Chondrocyte (in vitro differentiated cells): ENCODE measurements around the gene PYGM. TPM values are rescaled to one million over a fixed set of nuclear protein-coding genes. Genes with fewer than 3 reads are reported as not detected.

Experiments used
- DNase-seq: peaks from one replicate; pipeline ENCODE4 v3.0.0; 2021; ENCODE audit warnings: mixed read lengths, low spot score
- H3K27ac Mint-ChIP-seq: one replicate; pipeline ENCODE4 v1.8.0; 2021; ENCODE audit warnings: mild to moderate bottlenecking, moderate library complexity, mixed read lengths; ENCODE audit not compliant: unreplicated experiment
- H3K27me3 Mint-ChIP-seq: 2 replicates; pipeline ENCODE4 v1.8.0; 2021; ENCODE audit warnings: low read depth, mixed read lengths
- H3K36me3 Mint-ChIP-seq: 2 replicates; pipeline ENCODE4 v1.8.0; 2021; ENCODE audit warnings: low read depth, mixed read lengths
- H3K4me1 Mint-ChIP-seq: 2 replicates; pipeline ENCODE4 v1.8.0; 2021; ENCODE audit warnings: low read depth, mild to moderate bottlenecking, mixed read lengths
- H3K4me3 Mint-ChIP-seq: one replicate; pipeline ENCODE4 v1.8.0; 2021; ENCODE audit warnings: mild to moderate bottlenecking, moderate library complexity, mixed read lengths; ENCODE audit not compliant: unreplicated experiment
- H3K9me3 Mint-ChIP-seq: 2 replicates; pipeline ENCODE4 v1.8.0; 2021; ENCODE audit warnings: low read depth, mixed read lengths
- total RNA-seq: library from RNA; stranded (reverse); gene quantifications from 3 replicates; pipeline ENCODE4 v1.2.1, GENCODE V29; 2021
- TF ChIP-seq, protein P1 (sequence below): fragments of 200-600 bp; sonication (generic); IDR thresholded peaks from 2 replicates; pipeline ENCODE4 v1.5.0; 2021; ENCODE audit warnings: antibody characterized with exemption, mild to moderate bottlenecking, moderate library complexity

Gene PYGM
- total RNA-seq, 1 donor from 2014 or later, result 1.6 TPM

DNA sequence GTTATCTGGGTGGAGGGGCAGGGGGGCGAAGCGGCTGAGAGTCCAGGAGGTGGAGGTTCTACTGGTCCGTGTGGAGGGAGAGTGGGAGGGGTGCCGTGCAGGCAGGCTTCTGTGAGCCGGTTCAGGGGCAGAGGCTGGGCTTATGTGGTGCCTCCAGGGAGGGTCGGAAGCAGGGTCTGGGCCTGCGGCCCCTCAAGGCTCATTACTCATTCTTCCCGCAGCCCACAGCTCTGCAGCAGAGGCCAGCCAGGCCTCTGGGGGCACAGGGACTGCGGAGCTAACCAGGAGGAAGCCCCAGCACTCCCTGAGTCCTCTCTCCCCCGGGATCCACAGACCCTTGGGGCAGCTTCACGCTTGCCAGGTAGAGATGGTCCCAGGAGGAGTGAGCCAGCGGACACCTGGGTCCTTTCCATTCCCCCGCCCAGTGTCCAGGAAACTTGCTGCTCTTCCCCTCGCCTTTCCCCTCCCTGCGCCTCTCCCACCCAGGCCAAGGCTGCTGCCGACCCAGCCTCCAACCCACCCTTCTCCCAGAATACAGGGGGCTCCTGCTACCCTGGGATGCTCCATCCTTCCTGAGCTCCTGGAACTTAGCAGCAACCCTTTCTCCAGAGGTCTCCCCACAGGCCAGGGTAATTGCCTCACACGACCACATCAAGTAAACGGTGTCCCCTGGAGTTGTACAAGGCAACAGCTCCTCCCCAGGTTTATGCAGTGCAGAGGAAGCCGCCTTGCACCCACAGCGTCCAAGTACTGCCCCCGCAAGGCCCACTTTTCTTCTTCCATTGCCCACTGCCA is 43.1 kb downstream of the PYGM start:
- TF ChIP-seq, protein P1, sequence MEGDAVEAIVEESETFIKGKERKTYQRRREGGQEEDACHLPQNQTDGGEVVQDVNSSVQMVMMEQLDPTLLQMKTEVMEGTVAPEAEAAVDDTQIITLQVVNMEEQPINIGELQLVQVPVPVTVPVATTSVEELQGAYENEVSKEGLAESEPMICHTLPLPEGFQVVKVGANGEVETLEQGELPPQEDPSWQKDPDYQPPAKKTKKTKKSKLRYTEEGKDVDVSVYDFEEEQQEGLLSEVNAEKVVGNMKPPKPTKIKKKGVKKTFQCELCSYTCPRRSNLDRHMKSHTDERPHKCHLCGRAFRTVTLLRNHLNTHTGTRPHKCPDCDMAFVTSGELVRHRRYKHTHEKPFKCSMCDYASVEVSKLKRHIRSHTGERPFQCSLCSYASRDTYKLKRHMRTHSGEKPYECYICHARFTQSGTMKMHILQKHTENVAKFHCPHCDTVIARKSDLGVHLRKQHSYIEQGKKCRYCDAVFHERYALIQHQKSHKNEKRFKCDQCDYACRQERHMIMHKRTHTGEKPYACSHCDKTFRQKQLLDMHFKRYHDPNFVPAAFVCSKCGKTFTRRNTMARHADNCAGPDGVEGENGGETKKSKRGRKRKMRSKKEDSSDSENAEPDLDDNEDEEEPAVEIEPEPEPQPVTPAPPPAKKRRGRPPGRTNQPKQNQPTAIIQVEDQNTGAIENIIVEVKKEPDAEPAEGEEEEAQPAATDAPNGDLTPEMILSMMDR, result no peak
- H3K9me3 Mint-ChIP-seq, result no peaks in the 10 kb centered on the region
- no peak overlapping the region for H3K4me3 Mint-ChIP-seq
- H3K36me3 Mint-ChIP-seq, result no peaks in the 10 kb centered on the region
- peak; percentile 65 for DNase-seq
- no peak overlapping the region for H3K27ac Mint-ChIP-seq
- no peaks in the 10 kb centered on the region for H3K4me1 Mint-ChIP-seq
- H3K27me3 Mint-ChIP-seq, result peaks cover 77% of the 10 kb centered on the region

DNA sequence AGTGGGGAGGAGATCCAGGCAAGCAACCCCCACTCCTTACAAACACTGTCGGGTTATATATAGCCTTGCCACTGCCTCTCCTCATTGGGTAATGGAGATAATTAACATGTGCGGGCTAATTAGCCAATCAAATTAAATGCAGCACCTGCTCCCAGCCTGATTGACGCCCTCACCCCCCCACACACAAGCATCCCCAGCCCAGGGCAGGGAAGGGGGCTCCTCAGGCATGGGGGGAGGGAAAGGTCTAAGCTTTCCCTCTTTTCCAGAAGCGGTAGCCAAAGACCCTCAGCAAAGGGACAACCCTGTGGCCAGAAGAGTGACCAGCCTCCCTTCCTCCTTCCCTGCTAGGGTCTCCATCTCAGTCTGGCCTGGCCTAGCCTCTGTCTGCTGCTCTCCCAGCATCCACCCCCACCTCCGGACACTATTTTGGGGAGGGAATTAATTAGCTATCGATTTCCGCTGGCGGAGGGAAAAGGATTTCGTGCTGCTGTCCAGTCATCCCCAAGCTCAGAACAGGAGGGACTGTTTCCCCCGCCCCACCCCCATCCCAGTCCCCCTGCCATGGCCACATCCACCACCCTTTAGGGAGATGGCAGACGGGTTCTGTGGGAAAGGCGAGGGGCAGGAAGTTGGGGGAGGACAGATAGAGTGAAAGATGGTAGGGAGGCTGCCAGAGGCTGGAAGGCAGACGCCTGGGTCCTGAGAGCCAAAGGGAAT is 43.9 kb downstream of the PYGM start:
- Mint-ChIP-seq H3K9me3 (no peaks in the 10 kb centered on the region), H3K36me3 (no peaks in the 10 kb centered on the region), H3K4me3 (no peak overlapping the region), H3K27ac (no peak overlapping the region), H3K4me1 (peaks cover 2% of the 10 kb centered on the region), H3K27me3 (peaks cover 72% of the 10 kb centered on the region)
- TF ChIP-seq, protein P1, result no peak
- DNase-seq, result no peak

DNA sequence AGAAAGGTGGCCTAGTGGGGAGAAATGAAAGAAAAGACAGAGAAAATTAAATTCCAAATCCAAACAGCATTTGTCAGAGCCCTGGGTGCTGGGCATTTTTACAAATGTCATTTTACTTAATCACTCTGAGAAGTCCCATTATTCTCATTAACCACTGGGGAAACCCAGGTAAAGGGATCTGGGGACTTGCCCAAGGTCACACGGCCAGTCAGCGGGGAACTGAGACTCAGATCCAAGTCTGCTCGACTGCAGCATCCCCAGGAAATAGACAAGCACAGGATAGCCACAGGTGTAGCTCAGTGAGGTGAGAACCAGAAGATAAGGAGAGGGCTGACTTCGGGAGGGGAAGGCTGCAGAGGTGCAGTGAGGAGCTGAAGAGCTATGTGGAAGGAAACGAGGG is 44.7 kb downstream of the PYGM start:
- Mint-ChIP-seq H3K4me3 (no peak overlapping the region), H3K27ac (no peak overlapping the region), H3K27me3 (peaks cover 67% of the 10 kb centered on the region)

DNA sequence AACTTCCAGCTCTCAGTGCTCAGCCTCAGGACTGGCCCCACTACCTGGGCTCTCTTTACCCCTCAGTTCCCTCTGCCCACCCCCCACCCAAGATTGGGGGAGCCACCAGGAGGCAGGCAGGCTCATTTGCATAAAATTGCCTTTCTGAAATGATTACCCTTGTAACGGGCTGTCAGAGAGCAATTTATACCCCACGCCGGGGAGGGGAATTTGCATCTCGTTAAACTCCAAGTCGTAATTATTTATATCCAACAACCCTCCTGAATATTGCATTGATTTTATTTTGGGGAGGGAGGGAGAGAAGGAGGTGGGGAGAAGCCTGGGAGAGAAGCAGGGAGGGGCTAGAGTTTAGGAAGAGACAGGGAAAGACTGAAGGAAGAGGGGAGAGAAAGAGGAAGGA is 45.1 kb downstream of the PYGM start:
- TF ChIP-seq, protein P1, result no peak

More for the DNA sequence above, 44.7 kb downstream of the PYGM start:
- DNase-seq, result no peak
- H3K9me3 Mint-ChIP-seq, result no peaks in the 10 kb centered on the region
- TF ChIP-seq, protein P1, result no peak
- H3K4me1 Mint-ChIP-seq, result peaks cover 10% of the 10 kb centered on the region
- H3K36me3 Mint-ChIP-seq, result no peaks in the 10 kb centered on the region

DNA sequence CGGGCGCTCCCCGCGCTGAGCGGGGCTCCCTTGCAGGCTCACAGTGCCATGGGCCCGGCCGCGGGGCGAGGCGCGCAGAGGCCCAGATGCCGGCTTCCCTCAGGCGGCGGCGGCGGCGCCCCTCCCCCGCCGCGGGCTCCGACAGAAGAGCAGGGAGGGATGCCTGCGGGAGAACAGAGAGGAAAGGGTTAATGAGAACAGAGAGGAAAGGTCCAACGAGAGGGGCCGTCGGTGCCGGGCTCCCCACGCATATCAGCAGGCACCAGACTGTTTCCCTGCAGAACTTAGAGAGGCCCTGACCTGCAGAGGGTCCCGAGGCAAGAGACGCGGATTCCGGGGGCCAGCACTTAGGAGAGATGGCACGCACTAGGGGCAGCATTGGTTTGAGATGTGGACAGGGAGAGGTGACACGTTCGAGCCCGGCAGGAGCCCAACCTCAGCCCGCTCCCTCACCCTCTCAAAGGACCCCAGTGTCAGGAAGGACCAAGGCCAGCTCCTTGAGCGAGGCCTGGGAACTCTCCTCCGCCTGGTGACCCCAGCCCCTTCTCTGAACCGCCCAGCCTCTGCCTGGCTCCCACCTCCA is 45.9 kb downstream of the PYGM start:
- H3K4me1 Mint-ChIP-seq, result peaks cover 11% of the 10 kb centered on the region
- peaks cover 57% of the 10 kb centered on the region for H3K27me3 Mint-ChIP-seq
- H3K4me3 Mint-ChIP-seq, result peak overlapping the region; percentile 28
- H3K36me3 Mint-ChIP-seq, result no peaks in the 10 kb centered on the region
- no peaks in the 10 kb centered on the region for H3K9me3 Mint-ChIP-seq
- DNase-seq, result peak; percentile 59
- TF ChIP-seq, protein P1, result no peak
- no peak overlapping the region for H3K27ac Mint-ChIP-seq

More for the DNA sequence above, 45.1 kb downstream of the PYGM start:
- DNase-seq, result peak; percentile 43
- no peaks in the 10 kb centered on the region for H3K9me3 Mint-ChIP-seq
- H3K4me1 Mint-ChIP-seq, result peaks cover 11% of the 10 kb centered on the region
- no peak overlapping the region for H3K4me3 Mint-ChIP-seq
- H3K36me3 Mint-ChIP-seq, result no peaks in the 10 kb centered on the region
- peaks cover 63% of the 10 kb centered on the region for H3K27me3 Mint-ChIP-seq
- no peak overlapping the region for H3K27ac Mint-ChIP-seq
